Endothelial cell of umbilical vein (primary cell): Measurements from ENCODE around the gene MAGOHB. TPM values are rescaled to one million over a fixed set of nuclear protein-coding genes. Genes with fewer than 3 reads are reported as not detected.

Experiments
- BruUV-seq: library from RNA; stranded (reverse); fragments of 400-500 nt; replicated peaks from 2 replicates; lab custom pipeline; 2021; lab: Mats Ljungman, UMichigan
- CTCF ChIA-PET: fragments of 300-600, 350-600 bp; sonication (Branson Sonifier 250); formaldehyde crosslinking; loops from one replicate; lab custom pipeline; 2021; ENCODE audit warnings: antibody characterized with exemption, inconsistent platforms; lab: Charles Lee
- POLR2A ChIA-PET: fragments of 300-600, 350-600 bp; sonication (Branson Sonifier 250); formaldehyde crosslinking; loops from one replicate; lab custom pipeline; 2021; ENCODE audit warnings: antibody characterized with exemption, inconsistent platforms; lab: Charles Lee
- DNase-seq: peaks from one replicate; pipeline ENCODE4 v3.0.0-alpha.2; 2011; ENCODE audit warnings: low read depth, low spot score
- FAIRE-seq: peaks from 2 replicates; lab custom pipeline; 2011; peaks lifted over from hg19 to GRCh38; lab: Jason Lieb, UNC
- H2AFZ ChIP-seq: 2 replicates; pipeline ENCODE4 v1.6.0; 2012; ENCODE audit warnings: low read depth, low read length, control low read depth, inconsistent platforms
- H3K27ac ChIP-seq: 2 replicates; pipeline ENCODE4 v1.5.1; 2011; ENCODE audit warnings: low read depth, mild to moderate bottlenecking, control low read depth, low read length, moderate library complexity; ENCODE audit not compliant: insufficient read depth
- H3K27me3 ChIP-seq, 2 experiments: 2 replicates each; pipeline versions ENCODE4 v1.6.0 to v1.6.1; 2011; ENCODE audit warnings: low read length in 2 of 2, mixed read lengths in 1 of 2; ENCODE audit not compliant: control insufficient read depth in 2 of 2, insufficient read depth in 2 of 2
- H3K36me3 ChIP-seq, 2 experiments: 2 replicates in 1 of 2; 3 replicates in 1 of 2; pipeline ENCODE4 v1.5.1; 2011; ENCODE audit warnings: low read length in 2 of 2, mild to moderate bottlenecking in 1 of 2, moderate library complexity in 1 of 2; ENCODE audit not compliant: control insufficient read depth in 2 of 2, insufficient read depth in 2 of 2; ENCODE audit errors: extremely low read depth in 1 of 2
- H3K4me1 ChIP-seq: 3 replicates; pipeline ENCODE4 v1.5.1; 2011; ENCODE audit warnings: mild to moderate bottlenecking, low read length; ENCODE audit not compliant: control insufficient read depth, insufficient read depth; ENCODE audit errors: extremely low read depth
- H3K4me2 ChIP-seq: 2 replicates; pipeline ENCODE4 v1.6.1; 2011; ENCODE audit warnings: low read length, control low read depth, mixed read lengths; ENCODE audit not compliant: insufficient read depth
- H3K4me3 ChIP-seq, 3 experiments: fragments of 200-600 bp in 1 of 3; sonication (generic), shearing (Covaris generic) in 1 of 3; replicated peaks in 1 of 3; 2 replicates each; pipeline ENCODE4 v1.5.1; 2011 to 2016; ENCODE audit warnings: control low read depth in 3 of 3, low read length in 3 of 3, mild to moderate bottlenecking in 2 of 3, inconsistent platforms in 1 of 3, low read depth in 1 of 3, moderate library complexity in 1 of 3; ENCODE audit not compliant: insufficient read depth in 1 of 3
- H3K79me2 ChIP-seq: 2 replicates; pipeline ENCODE4 v1.6.0; 2012; ENCODE audit warnings: low read length, inconsistent platforms; ENCODE audit not compliant: control insufficient read depth, insufficient read depth
- H3K9ac ChIP-seq: replicated peaks from 2 replicates; pipeline ENCODE3; 2011; ENCODE audit warnings: low read length, control low read depth; ENCODE audit not compliant: insufficient read depth; ENCODE audit errors: extremely low read depth
- H3K9me1 ChIP-seq: replicated peaks from 3 replicates; pipeline ENCODE4 v1.6.0; 2011; ENCODE audit warnings: mild to moderate bottlenecking, low read length; ENCODE audit not compliant: control insufficient read depth, insufficient read depth; ENCODE audit errors: extremely low read depth
- H3K9me3 ChIP-seq: replicated peaks from 2 replicates; pipeline ENCODE4 v1.5.1; 2012; ENCODE audit warnings: low read length, inconsistent platforms; ENCODE audit not compliant: control insufficient read depth, insufficient read depth
- H4K20me1 ChIP-seq: replicated peaks from 2 replicates; pipeline ENCODE3; 2011; ENCODE audit warnings: mild to moderate bottlenecking, low read length; ENCODE audit not compliant: control insufficient read depth, insufficient read depth; ENCODE audit errors: extremely low read depth
- EZH2 ChIP-seq: IDR thresholded peaks from 2 replicates; pipeline ENCODE4 v1.6.1; 2012; ENCODE audit warnings: borderline replicate concordance, low read depth, mild to moderate bottlenecking, moderate library complexity, low read length, inconsistent platforms; ENCODE audit not compliant: severe bottlenecking
- FOS ChIP-seq: IDR thresholded peaks from 2 replicates; pipeline ENCODE4 v1.6.1; 2011; ENCODE audit warnings: mild to moderate bottlenecking, low read length, moderate library complexity, borderline replicate concordance; ENCODE audit not compliant: insufficient read depth
- GATA2 ChIP-seq: IDR thresholded peaks from 2 replicates; pipeline ENCODE4 v1.7.0; 2011; ENCODE audit warnings: low read depth, mild to moderate bottlenecking, moderate library complexity, mixed read lengths, low read length; ENCODE audit not compliant: insufficient read length, insufficient read depth
- JUN ChIP-seq: IDR thresholded peaks from 2 replicates; pipeline ENCODE4 v1.6.1; 2011; ENCODE audit warnings: borderline replicate concordance, low read depth; ENCODE audit not compliant: insufficient read length, insufficient read depth
- MYC ChIP-seq: IDR thresholded peaks from one replicate; pipeline ENCODE4 v1.6.1; 2011; ENCODE audit warnings: mild to moderate bottlenecking, low read depth, low read length
- POLR2A ChIP-seq: IDR thresholded peaks from 2 replicates; pipeline ENCODE4 v1.6.1; 2012; ENCODE audit warnings: low read depth, mild to moderate bottlenecking, control low read depth, low read length
- POLR2AphosphoS5 ChIP-seq: IDR thresholded peaks from 2 replicates; pipeline ENCODE4 v1.6.1; 2012; ENCODE audit warnings: low read depth, mild to moderate bottlenecking, control low read depth, low read length, moderate library complexity; ENCODE audit not compliant: insufficient read depth
- dilution Hi-C: fragments of 300-500 bp; cut with MboI; formaldehyde crosslinking; loops from one replicate; pipeline ENCODE4 v1.15.0; 2019; ENCODE audit warnings: low sequenced_read_pairs; ENCODE audit not compliant: extremely low pct_ligation_motif_present
- intact Hi-C: fragments of 100-400 bp; cut with micrococcal nuclease; formaldehyde crosslinking; loops from one replicate; pipeline ENCODE4 v1.10.0; 2022
- polyA plus RNA-seq, 4 experiments: library from polyadenylated mRNA; depleted of rRNA in 3 of 4; stranded (reverse) in 3 of 4; unstranded in 1 of 4; fragments of >200 nt; gene quantifications; 2 replicates each; pipeline versions ENCODE4 v1.2.1 to v1.2.3, GENCODE V29; 2011 to 2012; ENCODE audit warnings: missing spikeins in 1 of 4
- total RNA-seq: library from RNA; stranded (reverse); gene quantifications from 2 replicates; pipeline ENCODE4 v1.2.3, GENCODE V29; 2021
- TF ChIP-seq, protein P1 (sequence below), 2 donors: IDR thresholded peaks; 1 replicate in 1 of 2; 2 replicates in 1 of 2; pipeline ENCODE4 v1.5.1; 2011; ENCODE audit warnings: low read length in 2 of 2, mild to moderate bottlenecking in 2 of 2, moderate library complexity in 2 of 2, control low read depth in 1 of 2, inconsistent platforms in 1 of 2, low read depth in 1 of 2; ENCODE audit not compliant: insufficient read depth in 1 of 2; ENCODE audit errors: extremely low read depth in 1 of 2
- TF ChIP-seq, protein P2 (sequence below): IDR thresholded peaks from 2 replicates; pipeline ENCODE4 v1.6.1; 2011; ENCODE audit not compliant: insufficient read depth, insufficient read length

The MAGOHB gene
- total and polyA plus RNA-seq, 2 donors (not counting 3 experiments of a cell fraction or from before 2014, with no cell fraction given), result 8.9 to 48.3 TPM

GRCh38 chr12:10584415-10584814 lies 29.0 kb downstream of the MAGOHB start:
- H4K20me1 ChIP-seq, result no peaks in the 10 kb centered on the region
- no peak overlapping the region for H3K27ac ChIP-seq
- H3K9ac ChIP-seq, result no peak overlapping the region
- H3K9me3 ChIP-seq, result no peaks in the 10 kb centered on the region
- no peak for DNase-seq
- no TSS peak for BruUV-seq
- CTCF ChIA-PET, result interaction anchor here (1.8 kb wide), 1 partner anchor 166 kb away, joined by 5 read pairs; no protein-coding TSS in a partner anchor
- FAIRE-seq, result no peak
- intact Hi-C loops, result no loop called here
- H3K4me3 ChIP-seq, result no peak overlapping the region
- no peaks in the 10 kb centered on the region for H3K36me3 ChIP-seq
- dilution Hi-C loops, result no loop called here
- no peaks in the 10 kb centered on the region for H3K4me1 ChIP-seq
- no peaks in the 10 kb centered on the region for H3K27me3 ChIP-seq
- H3K79me2 ChIP-seq, result no peaks in the 10 kb centered on the region
- TF ChIP-seq GATA2 (no peak), POLR2AphosphoS5 (no peak), POLR2A (no peak), MYC (no peak), JUN (no peak), FOS (no peak), EZH2 (no peak)
- TF ChIP-seq, protein P1, sequence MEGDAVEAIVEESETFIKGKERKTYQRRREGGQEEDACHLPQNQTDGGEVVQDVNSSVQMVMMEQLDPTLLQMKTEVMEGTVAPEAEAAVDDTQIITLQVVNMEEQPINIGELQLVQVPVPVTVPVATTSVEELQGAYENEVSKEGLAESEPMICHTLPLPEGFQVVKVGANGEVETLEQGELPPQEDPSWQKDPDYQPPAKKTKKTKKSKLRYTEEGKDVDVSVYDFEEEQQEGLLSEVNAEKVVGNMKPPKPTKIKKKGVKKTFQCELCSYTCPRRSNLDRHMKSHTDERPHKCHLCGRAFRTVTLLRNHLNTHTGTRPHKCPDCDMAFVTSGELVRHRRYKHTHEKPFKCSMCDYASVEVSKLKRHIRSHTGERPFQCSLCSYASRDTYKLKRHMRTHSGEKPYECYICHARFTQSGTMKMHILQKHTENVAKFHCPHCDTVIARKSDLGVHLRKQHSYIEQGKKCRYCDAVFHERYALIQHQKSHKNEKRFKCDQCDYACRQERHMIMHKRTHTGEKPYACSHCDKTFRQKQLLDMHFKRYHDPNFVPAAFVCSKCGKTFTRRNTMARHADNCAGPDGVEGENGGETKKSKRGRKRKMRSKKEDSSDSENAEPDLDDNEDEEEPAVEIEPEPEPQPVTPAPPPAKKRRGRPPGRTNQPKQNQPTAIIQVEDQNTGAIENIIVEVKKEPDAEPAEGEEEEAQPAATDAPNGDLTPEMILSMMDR (IDR thresholded peaks at IDR 0.05; ENCODE audit: extremely low read depth in 1 of 2, insufficient read depth in 1 of 2, low read depth in 1 of 2, low read length in 2 of 2), result no peak
- TF ChIP-seq, protein P2, sequence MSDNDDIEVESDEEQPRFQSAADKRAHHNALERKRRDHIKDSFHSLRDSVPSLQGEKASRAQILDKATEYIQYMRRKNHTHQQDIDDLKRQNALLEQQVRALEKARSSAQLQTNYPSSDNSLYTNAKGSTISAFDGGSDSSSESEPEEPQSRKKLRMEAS, result no peak
- H3K9me1 ChIP-seq, result no peaks in the 10 kb centered on the region
- H3K4me2 ChIP-seq, result no peak overlapping the region
- H2AFZ ChIP-seq, result no peak overlapping the region
- POLR2A ChIA-PET, result no interaction called here
